K562 (cell line): ENCODE measurements around the gene CORO6. TPM values are rescaled to one million over a fixed set of nuclear protein-coding genes. Genes with fewer than 3 reads are reported as not detected.

ENCODE experiments used
- ATAC-seq: fragments of 200-7000 bp; cut with Tn5 transposase; 3 replicates; pipeline ENCODE4 v1.9.1; 2020; ENCODE audit warnings: moderate library complexity
- BruUV-seq: library from RNA; stranded (reverse); fragments of 400-500 nt; replicated peaks from 2 replicates; lab custom pipeline; 2021; lab: Mats Ljungman, UMichigan
- CTCF ChIA-PET: fragments of 300-600 bp; formaldehyde crosslinking; extraction: SDS; loops from one replicate; lab custom pipeline; 2021; ENCODE audit warnings: low intra/inter-chr PET ratio; lab: Yijun Ruan, JAX
- POLR2A ChIA-PET: fragments of 300-600, 350-650 bp; sonication (Branson Sonifier 250); formaldehyde crosslinking; extraction: SDS; loops from one replicate; lab custom pipeline; 2021; ENCODE audit warnings: antibody characterized with exemption, inconsistent platforms; lab: Yijun Ruan, JAX
- DNase-seq, 4 experiments: peaks; one replicate each; pipeline versions ENCODE4 v3.0.0 to v3.0.0-alpha.2; 2011 to 2018; ENCODE audit warnings: low spot score in 3 of 4, mixed read lengths in 3 of 4; ENCODE audit errors: extremely low read depth in 1 of 4
- FAIRE-seq: peaks from 2 replicates; lab custom pipeline; 2011; peaks lifted over from hg19 to GRCh38; lab: Jason Lieb, UNC
- H2AFZ ChIP-seq: 2 replicates; pipeline ENCODE4 v1.6.0; 2011; ENCODE audit warnings: low read depth, low read length, control low read depth, inconsistent platforms
- H3K27ac ChIP-seq: fragments of 200-600 bp; 3 replicates; pipeline ENCODE4 v1.8.0; 2011; ENCODE audit warnings: low read depth, mild to moderate bottlenecking, control low read depth, inconsistent platforms, low read length, moderate library complexity, mixed read lengths; ENCODE audit errors: extremely low read depth
- H3K27me3 ChIP-seq, 2 experiments: fragments of 300-600 bp in 1 of 2; 2 replicates in 1 of 2; 3 replicates in 1 of 2; pipeline versions ENCODE4 v1.6.0 to v1.8.0; 2011; ENCODE audit warnings: inconsistent platforms in 2 of 2, low read length in 2 of 2, mild to moderate bottlenecking in 1 of 2, mixed read lengths in 1 of 2, moderate library complexity in 1 of 2; ENCODE audit not compliant: control insufficient read depth in 2 of 2, insufficient read depth in 2 of 2
- H3K36me3 ChIP-seq: fragments of 300-600 bp; 3 replicates; pipeline ENCODE4 v1.8.0; 2011; ENCODE audit warnings: mild to moderate bottlenecking, low read length, inconsistent platforms; ENCODE audit not compliant: control insufficient read depth, insufficient read depth
- H3K4me1 ChIP-seq, 2 experiments: fragments of 200-600 bp in 1 of 2; replicated peaks in 1 of 2; 2 replicates in 1 of 2; 3 replicates in 1 of 2; pipeline versions ENCODE4 v1.5.1 to v1.8.0; 2011; ENCODE audit warnings: inconsistent platforms in 2 of 2, low read length in 2 of 2, mild to moderate bottlenecking in 1 of 2, mixed read lengths in 1 of 2, moderate library complexity in 1 of 2; ENCODE audit not compliant: control insufficient read depth in 2 of 2, insufficient read depth in 2 of 2
- H3K4me2 ChIP-seq: 2 replicates; pipeline ENCODE4 v1.6.1; 2011; ENCODE audit warnings: low read length, control low read depth, inconsistent platforms, mixed read lengths; ENCODE audit not compliant: insufficient read depth
- H3K4me3 ChIP-seq: fragments of 200-600 bp; sonication (generic), shearing (Covaris generic); 2 replicates; pipeline ENCODE4 v1.5.1; 2016; ENCODE audit warnings: control low read depth, inconsistent platforms
- H3K79me2 ChIP-seq: fragments of 200-600 bp; 3 replicates; pipeline ENCODE4 v1.8.0; 2011; ENCODE audit warnings: low read length, inconsistent platforms; ENCODE audit not compliant: control insufficient read depth, insufficient read depth
- H3K9ac ChIP-seq, 2 experiments: 2 replicates each; pipeline versions ENCODE4 v1.6.0 to v1.6.1; 2011; ENCODE audit warnings: low read depth in 2 of 2, low read length in 2 of 2, control low read depth in 1 of 2, inconsistent platforms in 1 of 2, mild to moderate bottlenecking in 1 of 2, mixed read lengths in 1 of 2; ENCODE audit not compliant: insufficient read depth in 1 of 2
- H3K9me1 ChIP-seq: one replicate; pipeline ENCODE4 v1.6.0; 2011; ENCODE audit warnings: inconsistent platforms, mild to moderate bottlenecking, low read length, moderate library complexity; ENCODE audit not compliant: control insufficient read depth, insufficient read depth
- H3K9me3 ChIP-seq: replicated peaks from 2 replicates; pipeline ENCODE4 v1.5.1; 2011; ENCODE audit warnings: low read depth, low read length, inconsistent platforms; ENCODE audit not compliant: control insufficient read depth, insufficient read depth
- H4K20me1 ChIP-seq: replicated peaks from 2 replicates; pipeline ENCODE4 v1.6.1; 2011; ENCODE audit warnings: low read length, inconsistent platforms, mixed read lengths; ENCODE audit not compliant: control insufficient read depth, insufficient read depth
- DACH1 ChIP-seq: fragments of 450-650 bp; IDR thresholded peaks from 2 replicates; pipeline ENCODE4 v1.6.1; 2018; ENCODE audit not compliant: partially characterized antibody
- RCOR1 ChIP-seq, 2 experiments: IDR thresholded peaks; 2 replicates each; pipeline ENCODE4 v1.6.1; 2012; ENCODE audit warnings: low read depth in 2 of 2, low read length in 2 of 2, borderline replicate concordance in 1 of 2, improper control_type of control experiment in 1 of 2
- VEZF1 ChIP-seq: fragments of 200-800 bp; sonication (Bioruptor generic); IDR thresholded peaks from 2 replicates; pipeline ENCODE4 v1.6.1; 2017; ENCODE audit warnings: missing genetic modification characterization, missing compliant biosample characterization
- WGBS: fragments of 100-300 bp; shearing (Covaris generic); methylation state at CpG from one replicate; pipeline ENCODE4 v1.1.6; 2016; ENCODE audit warnings: low coverage, mixed read lengths; ENCODE audit not compliant: insufficient coverage; ENCODE audit errors: missing lambda C conversion rate; 5-methylcytosine and 5-hydroxymethylcytosine counted together
- in situ Hi-C: fragments of 300-500 bp; cut with MboI; formaldehyde crosslinking; loops from 4 replicates; pipeline ENCODE4 v1.15.0; 2018; ENCODE audit warnings: inconsistent platforms, mixed read lengths
- intact Hi-C: fragments of 100-400 bp; cut with micrococcal nuclease; formaldehyde crosslinking; loops from 2 replicates; pipeline ENCODE4 v1.14.2; 2022
- polyA plus RNA-seq, 8 experiments: library from polyadenylated mRNA; depleted of rRNA in 4 of 8; stranded (reverse) in 5 of 8; unstranded in 3 of 8; fragments of >200 nt; fragmentation: Nextera tagmentation in 2 of 8; fragmentation: Illumina TruSeq in 1 of 8; extraction: Ambion mirVana in 2 of 8; extraction: Trizol in 1 of 8; gene quantifications; 2 replicates each; pipeline versions ENCODE4 v1.2.1 to v1.2.3, GENCODE V29; 2011 to 2014; ENCODE audit warnings: inconsistent platforms in 1 of 8, missing spikeins in 1 of 8
- total RNA-seq, 7 experiments: library from RNA; depleted of rRNA in 6 of 7; stranded (reverse); fragments of >200 nt in 6 of 7; fragmentation: Illumina TruSeq in 2 of 7; extraction: Trizol in 2 of 7; gene quantifications; 2 replicates each; pipeline versions ENCODE4 v1.2.1 to v1.2.3, GENCODE V29; 2011 to 2021; ENCODE audit warnings: low replicate concordance in 1 of 7

CORO6 gene
- total and polyA plus RNA-seq, 9 of the 15 experiments (the other 6 are each of a cell fraction or from before 2014, with no cell fraction given), result 0.04 to 11.9 (median 2.4) TPM

DNA sequence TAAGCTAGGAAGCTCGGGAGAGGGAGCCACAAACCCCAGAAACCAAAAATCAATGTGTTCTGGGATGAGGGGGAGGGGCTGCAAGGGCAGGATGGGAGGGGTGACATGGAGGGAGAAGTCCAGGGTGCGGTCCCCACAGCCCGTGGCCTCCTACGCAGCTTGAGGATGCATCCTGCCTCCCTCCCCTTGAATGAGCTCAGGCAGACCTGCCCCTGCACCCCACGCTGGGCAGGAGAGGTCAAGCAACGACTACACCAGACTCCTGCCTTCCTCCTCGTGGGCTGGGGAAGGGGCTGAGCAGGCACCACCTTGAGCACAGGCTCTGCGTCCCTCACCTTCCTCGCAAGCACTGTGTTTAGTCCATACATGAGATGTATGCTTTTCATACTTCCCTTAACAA is 25.9 kb downstream of the CORO6 start:
- peaks cover 4% of the 10 kb centered on the region for H3K9me1 ChIP-seq
- 20% methylated on average over 8 of the region's 9 CpGs for WGBS
- no peak overlapping the region for H2AFZ ChIP-seq
- H3K36me3 ChIP-seq, result no peaks in the 10 kb centered on the region
- no peaks in the 10 kb centered on the region for H3K9me3 ChIP-seq
- TF ChIP-seq VEZF1 (CRISPR knock-in tag) (peak; percentile 37; the same call in 1 of the 2 replicates), RCOR1 (IDR thresholded peaks at IDR 0.05; ENCODE audit: borderline replicate concordance in 1 of 2, low read depth in 2 of 2, low read length in 2 of 2) (0 out of 4 replicates have a peak, but pooled peaks of 1 of the 2 experiments have one; percentile 36), DACH1 (no peak)
- no peak for FAIRE-seq
- peak; percentile 31; the same call in 2 of the 3 replicates for ATAC-seq
- intact Hi-C loops (no loop called here), in situ Hi-C loops (no loop called here)
- no TSS peak for BruUV-seq
- ChIA-PET POLR2A (interaction anchor here (0.7 to 1.6 kb wide), 2 partner anchors 15 to 21 kb away, joined by 3 read pairs; no protein-coding TSS in a partner anchor), CTCF (no interaction called here)
- DNase-seq, result peak; percentile 37 to 61 (median 52)
- H3K27ac ChIP-seq, result no peak overlapping the region
- peaks cover 12% of the 10 kb centered on the region for H4K20me1 ChIP-seq
- H3K9ac ChIP-seq, result peak overlapping the region in 1 of 2 experiments; percentile 78; a peak in 2 of 4 replicates
- peaks cover 6% of the 10 kb centered on the region; the same call in 2 of the 3 replicates for H3K79me2 ChIP-seq
- H3K4me1 ChIP-seq, result peaks cover 20 to 54% of the 10 kb centered on the region in 2 experiments
- H3K4me2 ChIP-seq, result no peak overlapping the region; the same call in 1 of the 2 replicates
- no peaks in the 10 kb centered on the region for H3K27me3 ChIP-seq
- no peak overlapping the region for H3K4me3 ChIP-seq
